Chondrocyte (in vitro differentiated cells): ENCODE results near the gene SMPD1. TPM values are rescaled to one million over a fixed set of nuclear protein-coding genes. Genes with fewer than 3 reads are reported as not detected.

Experiments
- DNase-seq: peaks from one replicate; pipeline ENCODE4 v3.0.0; 2021; ENCODE audit warnings: mixed read lengths, low spot score
- H3K27ac Mint-ChIP-seq: one replicate; pipeline ENCODE4 v1.8.0; 2021; ENCODE audit warnings: mild to moderate bottlenecking, moderate library complexity, mixed read lengths; ENCODE audit not compliant: unreplicated experiment
- H3K27me3 Mint-ChIP-seq: 2 replicates; pipeline ENCODE4 v1.8.0; 2021; ENCODE audit warnings: low read depth, mixed read lengths
- H3K36me3 Mint-ChIP-seq: 2 replicates; pipeline ENCODE4 v1.8.0; 2021; ENCODE audit warnings: low read depth, mixed read lengths
- H3K4me1 Mint-ChIP-seq: 2 replicates; pipeline ENCODE4 v1.8.0; 2021; ENCODE audit warnings: low read depth, mild to moderate bottlenecking, mixed read lengths
- H3K4me3 Mint-ChIP-seq: one replicate; pipeline ENCODE4 v1.8.0; 2021; ENCODE audit warnings: mild to moderate bottlenecking, moderate library complexity, mixed read lengths; ENCODE audit not compliant: unreplicated experiment
- H3K9me3 Mint-ChIP-seq: 2 replicates; pipeline ENCODE4 v1.8.0; 2021; ENCODE audit warnings: low read depth, mixed read lengths
- CTCF ChIP-seq: fragments of 200-600 bp; sonication (generic); IDR thresholded peaks from 2 replicates; pipeline ENCODE4 v1.5.0; 2021; ENCODE audit warnings: antibody characterized with exemption, mild to moderate bottlenecking, moderate library complexity
- total RNA-seq: library from RNA; stranded (reverse); gene quantifications from 3 replicates; pipeline ENCODE4 v1.2.1, GENCODE V29; 2021

The SMPD1 gene
- total RNA-seq, 1 donor from 2014 or later: 102 TPM

GRCh38 chr11:6410695-6411430 lies 20.6 kb downstream of the SMPD1 start:
- DNase-seq: no peak
- TF ChIP-seq CTCF: no peak
- Mint-ChIP-seq H3K4me1 (no peaks in the 10 kb centered on the region), H3K27me3 (no peaks in the 10 kb centered on the region), H3K9me3 (no peaks in the 10 kb centered on the region), H3K27ac (no peak overlapping the region), H3K36me3 (peaks cover 9% of the 10 kb centered on the region), H3K4me3 (no peak overlapping the region)

GRCh38 chr11:6411594-6412031 lies 21.3 kb downstream of the SMPD1 start:
- TF ChIP-seq CTCF: no peak

GRCh38 chr11:6413791-6414201 lies 23.5 kb downstream of the SMPD1 start:
- no peaks in the 10 kb centered on the region for H3K27me3 Mint-ChIP-seq
- no peak for DNase-seq
- H3K9me3 Mint-ChIP-seq: no peaks in the 10 kb centered on the region
- H3K27ac Mint-ChIP-seq: no peak overlapping the region
- no peak for TF ChIP-seq CTCF
- no peaks in the 10 kb centered on the region for H3K4me1 Mint-ChIP-seq
- H3K4me3 Mint-ChIP-seq: no peak overlapping the region
- peaks cover 6% of the 10 kb centered on the region for H3K36me3 Mint-ChIP-seq

More at GRCh38 chr11:6411594-6412031, 21.3 kb downstream of the SMPD1 start:
- H3K9me3 Mint-ChIP-seq: no peaks in the 10 kb centered on the region
- no peaks in the 10 kb centered on the region for H3K27me3 Mint-ChIP-seq
- H3K4me1 Mint-ChIP-seq: no peaks in the 10 kb centered on the region
- no peak overlapping the region for H3K4me3 Mint-ChIP-seq
- H3K27ac Mint-ChIP-seq: no peak overlapping the region
- peaks cover 9% of the 10 kb centered on the region for H3K36me3 Mint-ChIP-seq
- DNase-seq: no peak

DNA sequence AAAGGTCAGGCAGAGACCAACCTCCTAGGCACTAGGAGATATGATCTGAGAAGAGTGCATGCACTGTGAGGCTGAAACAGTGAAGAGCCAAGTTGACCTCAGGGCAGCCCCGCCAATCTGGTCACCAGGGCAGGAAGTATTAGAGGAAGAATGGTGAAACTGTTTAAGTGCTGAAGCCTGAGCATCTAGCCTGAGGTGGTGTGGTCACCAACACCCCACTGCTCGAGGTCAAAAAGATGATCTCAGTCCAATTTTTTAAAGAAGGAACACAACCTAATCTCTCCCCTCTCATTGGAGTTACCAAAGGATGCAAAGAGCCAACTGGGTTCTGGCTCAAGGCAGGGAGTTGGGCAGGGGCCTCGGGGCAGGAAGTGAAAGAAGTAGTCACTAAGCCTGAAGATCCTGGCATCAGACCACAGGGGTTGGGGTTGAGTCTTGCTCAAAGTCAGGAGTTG lies 24.6 kb downstream of the SMPD1 start:
- no peaks in the 10 kb centered on the region for H3K27me3 Mint-ChIP-seq
- no peaks in the 10 kb centered on the region for H3K9me3 Mint-ChIP-seq
- TF ChIP-seq CTCF: no peak
- H3K4me3 Mint-ChIP-seq: no peak overlapping the region
- peaks cover 5% of the 10 kb centered on the region for H3K4me1 Mint-ChIP-seq
- no peak overlapping the region for H3K27ac Mint-ChIP-seq
- no peak for DNase-seq
- H3K36me3 Mint-ChIP-seq: peaks cover 4% of the 10 kb centered on the region

DNA sequence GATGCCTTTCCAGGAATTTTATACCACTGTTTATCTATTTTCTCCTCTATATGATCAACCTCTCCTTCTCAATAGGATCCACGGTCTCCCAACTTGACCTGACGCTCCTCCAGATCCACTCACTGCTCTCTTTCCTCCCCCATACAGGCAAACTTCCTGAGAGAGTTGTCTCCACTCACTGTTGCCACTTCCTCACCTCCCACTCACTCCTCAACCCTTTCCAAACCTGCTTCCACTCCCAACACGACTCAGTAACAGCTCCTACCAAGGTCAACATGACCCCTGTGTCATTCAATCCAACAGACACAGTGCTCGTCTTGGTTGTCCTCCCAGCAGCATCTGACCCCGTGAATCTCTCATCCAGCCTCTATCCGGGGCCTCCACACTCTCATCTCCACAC lies 25.5 kb downstream of the SMPD1 start:
- Mint-ChIP-seq H3K36me3 (peaks cover under 1% of the 10 kb centered on the region), H3K4me3 (no peak overlapping the region), H3K27me3 (no peaks in the 10 kb centered on the region), H3K27ac (no peak overlapping the region), H3K9me3 (no peaks in the 10 kb centered on the region), H3K4me1 (peaks cover 6% of the 10 kb centered on the region)
- no peak for DNase-seq
- TF ChIP-seq CTCF: no peak
